ENCODE measurements around the gene LRMDA.
A peak's percentile ranks its signal among the peaks of the same experiment; 100 is the strongest.
"Not testable (repeated sequence)": the region's sequence is repeated elsewhere in the genome, so short reads cannot be mapped to it uniquely, and the experiment has no call there.

Gene LRMDA

GRCh38 chr10:76036111-76036940, 604.9 kb downstream of the LRMDA start:
- peak in 1 of 2 donors; percentile 14 for DNase-seq (ENCODE audit: low read depth in 1 of 2, low spot score in 1 of 2)

- no peak for DNase-seq (ENCODE audit: low read depth in 1 of 2, low spot score in 1 of 2)
Observed at GRCh38 chr10:76036962-76037361, 605.5 kb downstream of the LRMDA start.

GRCh38 chr10:76037531-76038155, 606.2 kb downstream of the LRMDA start:
- no peak for DNase-seq (ENCODE audit: low read depth in 1 of 2, low spot score in 1 of 2)

- DNase-seq (ENCODE audit: low read depth in 1 of 2, low spot score in 1 of 2) = no peak
Observed at GRCh38 chr10:76038696-76039095, 607.3 kb downstream of the LRMDA start.

GRCh38 chr10:76040107-76040829, 608.8 kb downstream of the LRMDA start:
- DNase-seq (ENCODE audit: low read depth in 1 of 2, low spot score in 1 of 2) = no peak

- no peak for DNase-seq (ENCODE audit: low read depth in 1 of 2, low spot score in 1 of 2)
Observed at GRCh38 chr10:76040830-76041220, 609.4 kb downstream of the LRMDA start.

- no peak for DNase-seq (ENCODE audit: low read depth in 1 of 2, low spot score in 1 of 2)
Observed at GRCh38 chr10:76041551-76041950, 610.1 kb downstream of the LRMDA start.

GRCh38 chr10:76043261-76043660, 611.8 kb downstream of the LRMDA start:
- DNase-seq (ENCODE audit: low read depth in 1 of 2, low spot score in 1 of 2) = no peak

- DNase-seq (ENCODE audit: low read depth in 1 of 2, low spot score in 1 of 2) = no peak
Observed at GRCh38 chr10:76044751-76045150, 613.3 kb downstream of the LRMDA start.

- no peak for DNase-seq (ENCODE audit: low read depth in 1 of 2, low spot score in 1 of 2)
Observed at GRCh38 chr10:76045174-76045573, 613.8 kb downstream of the LRMDA start.

GRCh38 chr10:76047521-76047920, 616.1 kb downstream of the LRMDA start:
- no peak for DNase-seq (ENCODE audit: low read depth in 1 of 2, low spot score in 1 of 2)

- DNase-seq (ENCODE audit: low read depth in 1 of 2, low spot score in 1 of 2) = no peak
Observed at GRCh38 chr10:76049581-76050290, 618.3 kb downstream of the LRMDA start.

GRCh38 chr10:76050291-76050625, 618.8 kb downstream of the LRMDA start:
- no peak for DNase-seq (ENCODE audit: low read depth in 1 of 2, low spot score in 1 of 2)

- DNase-seq (ENCODE audit: low read depth in 1 of 2, low spot score in 1 of 2) = no peak
Observed at GRCh38 chr10:76051007-76051936, 619.8 kb downstream of the LRMDA start.

- no peak for DNase-seq (ENCODE audit: low read depth in 1 of 2, low spot score in 1 of 2)
Observed at GRCh38 chr10:76052682-76053503, 621.5 kb downstream of the LRMDA start.

- no peak for DNase-seq (ENCODE audit: low read depth in 1 of 2, low spot score in 1 of 2)
Observed at GRCh38 chr10:76055466-76055865, 624.0 kb downstream of the LRMDA start.

- DNase-seq (ENCODE audit: low read depth in 1 of 2, low spot score in 1 of 2) = no peak
Observed at GRCh38 chr10:76055963-76056362, 624.5 kb downstream of the LRMDA start.

GRCh38 chr10:76060993-76061392, 629.6 kb downstream of the LRMDA start:
- not testable (repeated sequence) for DNase-seq (ENCODE audit: low read depth in 1 of 2, low spot score in 1 of 2)

- no peak for DNase-seq (ENCODE audit: low read depth in 1 of 2, low spot score in 1 of 2)
Observed at GRCh38 chr10:76066457-76066856, 635.0 kb downstream of the LRMDA start.

GRCh38 chr10:76067447-76067846, 636.0 kb downstream of the LRMDA start:
- DNase-seq (ENCODE audit: low read depth in 1 of 2, low spot score in 1 of 2) = no peak

Measured in stimulated activated CD4-positive, alpha-beta T cell treated with anti-CD3 and anti-CD28 coated beads, Interleukin-15, amount 100 ng/mL, for 1 hour (primary cell).